Inflammatory macrophage treated with lipopolysaccharide for 1 hour (primary cell): ENCODE measurements around the gene HOXC12.

Source experiments
- DNase-seq, 2 donors: peaks; one replicate each; pipeline ENCODE4 v3.0.0-alpha.2; 2020 to 2022

HOXC12 gene

GRCh38 chr12:53985692-53985993 lies 30.9 kb downstream of the HOXC12 start:
- DNase-seq: no peak

- no peak for DNase-seq
Observed at GRCh38 chr12:53985994-53986685, 31.4 kb downstream of the HOXC12 start.

GRCh38 chr12:53986686-53987483 lies 32.2 kb downstream of the HOXC12 start:
- DNase-seq: no peak

DNA sequence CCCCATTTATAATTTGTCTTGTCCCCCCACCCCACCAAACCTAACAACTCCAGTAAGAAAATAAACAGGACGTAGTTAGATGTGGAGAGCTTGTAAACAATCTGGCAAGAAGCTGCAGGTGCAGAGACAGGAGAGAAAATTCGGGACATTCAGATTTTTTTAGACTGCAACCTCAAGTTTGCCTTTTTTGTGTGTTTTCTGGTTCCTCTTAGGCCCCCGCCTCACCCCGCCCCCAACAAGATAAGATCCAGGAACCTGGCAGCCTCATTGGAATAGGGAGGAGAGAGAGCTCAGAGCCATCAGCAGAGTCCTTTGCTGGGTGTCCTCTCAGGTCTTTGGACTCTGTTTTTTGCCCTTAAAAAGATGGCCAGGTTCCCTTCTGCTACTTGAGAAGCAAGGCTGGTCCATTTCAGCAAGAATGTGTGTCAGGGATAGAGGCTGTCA lies 33.1 kb downstream of the HOXC12 start:
- DNase-seq: no peak

- DNase-seq: no peak
Observed at GRCh38 chr12:53988541-53989226, 34.0 kb downstream of the HOXC12 start.

DNA sequence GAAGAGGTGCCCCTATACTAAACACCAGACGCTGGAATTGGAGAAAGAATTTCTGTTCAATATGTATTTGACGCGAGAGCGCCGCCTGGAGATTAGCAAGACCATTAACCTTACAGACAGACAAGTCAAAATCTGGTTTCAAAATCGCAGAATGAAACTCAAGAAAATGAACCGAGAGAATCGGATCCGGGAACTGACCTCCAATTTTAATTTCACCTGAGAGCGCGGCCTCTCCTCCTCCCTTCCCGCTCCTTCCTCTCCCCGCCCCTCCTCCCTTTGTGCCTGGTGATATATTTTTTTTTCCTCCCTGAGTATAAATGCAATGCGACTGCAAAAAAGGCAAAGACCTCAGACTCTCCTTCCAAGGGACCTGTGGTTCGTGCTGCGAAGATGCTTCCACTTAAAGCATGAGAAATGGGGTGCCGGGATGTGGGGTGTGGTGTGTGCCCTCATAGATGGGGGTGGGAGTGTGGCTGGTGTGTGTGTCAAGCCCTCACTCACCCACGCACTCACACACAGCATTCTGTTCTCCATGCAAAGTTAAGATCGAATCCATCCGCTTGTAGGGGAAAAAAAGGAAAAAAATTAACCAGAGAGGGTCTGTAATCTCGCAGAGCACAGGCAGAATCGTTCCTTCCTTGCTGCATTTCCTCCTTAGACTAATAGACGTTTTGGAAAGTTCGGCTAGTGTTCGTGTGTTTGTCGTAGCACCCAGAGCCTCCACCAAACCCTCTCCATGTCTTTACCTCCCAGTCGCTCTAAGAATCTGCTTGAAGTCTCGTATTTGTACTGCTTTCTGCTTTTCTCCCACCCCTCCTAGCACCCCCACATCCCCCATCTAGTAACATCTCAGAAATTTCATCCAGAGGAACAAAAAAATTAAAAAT lies 34.8 kb downstream of the HOXC12 start:
- peak; percentile 25 to 38 for DNase-seq

DNA sequence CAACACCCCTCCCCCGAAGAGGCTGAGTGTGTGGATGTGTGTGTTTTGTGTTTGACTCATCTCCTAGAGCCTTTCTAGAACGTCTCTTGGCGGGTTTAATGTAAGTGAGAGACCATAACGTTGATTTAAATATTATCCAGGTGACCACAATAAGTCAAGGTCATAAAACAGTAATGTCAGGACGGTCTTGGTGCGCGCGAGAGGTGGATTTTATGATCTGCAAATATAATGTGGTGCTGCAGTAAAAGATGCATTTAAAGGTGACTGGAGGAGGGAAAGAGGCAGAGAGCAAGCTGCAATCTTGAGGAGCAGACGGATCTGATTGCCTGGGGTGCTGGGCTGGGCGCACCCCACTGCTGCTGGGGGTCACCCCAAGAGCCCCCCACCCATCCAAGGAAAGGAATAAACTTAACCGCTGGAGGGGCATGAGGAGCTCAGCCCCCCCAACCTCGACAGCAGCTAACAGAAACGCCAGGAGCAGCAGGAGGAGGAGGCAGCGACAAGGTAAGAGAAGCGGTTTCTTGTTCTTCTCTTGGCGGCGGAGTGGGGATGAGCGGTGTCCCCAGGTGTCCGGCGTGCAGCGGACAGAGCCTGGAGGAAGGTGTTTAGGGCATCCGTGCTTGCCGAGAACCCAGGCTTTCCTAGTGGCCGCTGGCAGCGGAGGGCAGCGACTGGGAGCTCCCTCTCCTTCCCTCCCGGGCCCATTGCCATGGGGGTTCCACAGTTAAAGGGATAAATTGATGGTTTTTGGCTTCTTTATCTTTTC lies 35.8 kb downstream of the HOXC12 start:
- no peak for DNase-seq

DNA sequence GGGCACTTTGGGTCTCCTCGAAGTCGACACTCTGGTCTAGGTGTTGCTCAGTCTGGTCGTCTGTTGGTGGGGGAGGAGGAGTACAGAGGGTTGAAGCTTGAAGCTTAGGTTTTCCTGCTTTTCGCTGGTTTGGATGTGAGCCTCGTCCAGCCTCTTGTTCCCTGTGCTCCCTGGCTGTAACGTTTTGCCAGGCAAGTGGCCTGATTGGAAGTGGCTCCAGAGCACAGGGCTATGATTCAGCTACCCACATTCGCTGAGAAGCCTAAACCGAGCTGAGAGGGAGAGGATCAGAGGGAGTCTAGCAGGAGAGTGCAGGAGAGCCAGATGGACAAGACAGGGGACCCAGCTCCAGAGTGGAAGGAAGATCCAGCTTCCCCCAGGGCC lies 36.4 kb downstream of the HOXC12 start:
- DNase-seq: no peak

DNA sequence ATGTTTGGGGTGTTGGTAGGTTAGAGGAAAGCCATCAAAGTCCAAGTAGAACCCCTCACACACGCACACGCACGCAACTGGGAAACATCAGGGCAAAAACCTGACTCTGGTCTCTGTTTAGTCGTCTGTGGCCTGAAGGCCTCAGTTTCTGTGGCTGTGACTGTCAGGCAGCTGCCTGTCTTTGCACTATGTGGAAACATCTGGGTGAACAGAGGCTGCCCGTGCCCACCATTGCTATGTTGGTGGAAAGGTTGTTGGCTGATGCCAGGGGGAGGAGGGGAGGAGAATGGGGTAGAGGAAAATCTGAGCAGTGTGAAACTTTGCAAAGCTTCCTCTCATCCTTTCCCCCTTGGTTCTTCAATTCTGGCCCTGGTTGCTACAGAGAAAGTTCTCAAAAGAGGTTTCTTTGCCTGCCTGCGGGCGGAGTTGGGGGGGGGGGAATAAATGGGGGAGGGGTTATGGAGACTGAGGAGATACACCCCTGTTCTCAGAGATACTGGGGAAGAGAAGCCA lies 37.7 kb downstream of the HOXC12 start:
- no peak for DNase-seq

DNA sequence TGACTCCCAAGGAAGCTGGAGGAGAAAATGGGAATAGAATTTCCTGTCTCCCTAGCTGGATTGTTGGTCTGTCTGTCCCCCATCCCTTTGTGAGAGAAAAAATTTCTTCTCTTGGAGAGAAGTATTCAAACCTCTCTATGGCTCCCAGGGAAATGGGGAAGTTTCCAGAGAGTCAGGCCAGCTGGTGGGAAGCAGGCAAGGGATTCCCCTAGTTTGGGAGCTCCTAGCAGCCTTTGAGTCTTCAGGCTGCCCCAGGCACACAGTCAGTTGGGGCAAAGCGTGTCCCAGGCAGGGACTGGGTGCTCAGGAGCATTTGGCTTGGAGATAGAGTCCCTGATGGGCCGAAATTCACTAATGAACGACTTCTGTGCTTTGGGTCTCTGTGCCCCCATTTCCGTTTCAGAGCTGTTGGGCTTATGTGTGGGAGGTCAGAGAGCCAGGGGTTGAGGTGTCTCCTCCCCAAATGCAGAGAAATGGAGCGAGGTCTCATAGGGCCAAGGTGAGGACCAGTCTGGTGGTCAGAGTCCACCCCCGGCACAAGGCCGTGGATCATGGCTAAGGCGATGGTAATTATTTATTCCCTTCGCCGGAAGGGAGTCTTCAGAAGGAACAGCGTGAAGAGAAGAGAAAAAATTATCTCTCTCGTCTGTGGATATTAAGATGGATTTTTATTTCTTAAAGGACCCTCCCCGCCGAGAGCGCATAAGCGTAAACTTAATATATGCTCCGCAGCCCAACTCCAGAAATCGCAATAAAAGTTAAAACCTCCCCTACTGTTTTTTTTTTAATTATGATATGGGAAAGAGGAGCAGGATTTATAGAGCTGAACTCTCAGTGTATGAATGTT lies 38.7 kb downstream of the HOXC12 start:
- peak in 1 of 2 donors; percentile 9 for DNase-seq

DNA sequence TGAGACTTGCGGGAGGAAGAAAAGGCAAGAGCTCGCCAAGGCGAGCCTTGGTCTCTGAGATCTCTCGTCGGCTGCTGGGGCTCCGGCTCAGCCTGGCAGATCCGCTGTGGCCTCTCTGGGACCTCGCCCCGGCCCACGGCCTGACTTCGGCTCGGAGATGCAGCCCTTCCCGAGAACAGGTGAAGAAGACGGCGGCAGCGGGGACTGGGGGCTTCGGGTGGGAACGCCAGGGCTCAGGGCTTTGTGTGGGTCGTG lies 39.2 kb downstream of the HOXC12 start:
- no peak for DNase-seq

DNA sequence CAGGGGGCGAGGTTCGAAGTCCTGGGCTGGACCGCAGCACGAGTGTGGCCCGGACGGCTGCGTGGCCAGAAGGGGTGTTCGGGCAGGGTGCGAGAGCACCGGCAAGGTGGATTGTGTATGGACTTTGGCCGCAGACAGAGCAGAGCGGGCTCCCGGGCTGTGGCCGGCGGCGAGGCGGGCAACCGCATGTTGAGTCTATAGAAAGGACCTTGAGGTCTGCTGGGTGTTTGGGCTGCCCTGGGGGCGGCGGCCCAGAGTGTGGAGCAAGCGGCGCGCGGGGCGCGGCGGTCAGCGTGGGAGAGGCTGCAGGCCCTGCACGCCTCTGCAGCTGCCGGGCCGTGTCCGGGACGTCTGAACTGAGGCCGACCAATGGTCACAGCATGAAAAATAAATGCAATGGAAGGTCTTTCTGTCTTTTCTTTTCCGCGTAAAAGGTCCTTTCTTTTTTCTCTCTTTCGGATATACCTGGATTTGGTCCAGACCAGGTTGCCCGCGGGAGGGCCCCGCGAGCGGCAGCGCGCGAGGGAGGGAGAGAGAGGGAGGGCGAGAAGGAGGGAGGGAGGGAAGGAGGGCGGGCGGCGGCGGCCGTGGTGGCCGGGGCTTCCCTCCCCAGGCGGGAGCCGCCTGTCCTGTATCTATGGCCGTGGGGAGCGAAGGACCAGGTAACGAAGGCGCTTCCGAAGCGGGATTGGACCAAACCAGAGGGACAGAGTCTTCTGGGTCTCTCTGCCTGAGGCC lies 39.7 kb downstream of the HOXC12 start:
- DNase-seq: no peak

DNA sequence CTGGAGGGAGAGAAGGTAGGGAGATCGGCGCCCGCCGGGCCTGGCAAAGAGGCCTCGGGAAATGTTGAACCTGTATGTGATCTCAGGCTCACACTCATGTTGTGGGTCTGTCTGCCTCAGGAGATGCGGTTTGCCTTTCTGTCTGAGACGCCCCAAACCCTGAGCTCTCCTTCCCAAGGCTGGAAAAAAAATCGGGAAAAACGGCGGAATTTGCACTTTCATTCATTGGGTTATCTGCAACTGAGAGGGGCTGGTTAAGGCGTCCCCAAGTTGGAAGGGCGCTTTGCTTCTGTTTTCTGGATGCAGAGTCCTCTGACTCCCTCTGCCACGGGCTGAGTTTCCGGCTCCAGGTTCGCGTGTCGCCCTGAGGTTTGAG lies 40.3 kb downstream of the HOXC12 start:
- no peak for DNase-seq

- peak in 1 of 2 donors; percentile 12 for DNase-seq
Observed at GRCh38 chr12:53995378-53996239, 40.9 kb downstream of the HOXC12 start.

DNA sequence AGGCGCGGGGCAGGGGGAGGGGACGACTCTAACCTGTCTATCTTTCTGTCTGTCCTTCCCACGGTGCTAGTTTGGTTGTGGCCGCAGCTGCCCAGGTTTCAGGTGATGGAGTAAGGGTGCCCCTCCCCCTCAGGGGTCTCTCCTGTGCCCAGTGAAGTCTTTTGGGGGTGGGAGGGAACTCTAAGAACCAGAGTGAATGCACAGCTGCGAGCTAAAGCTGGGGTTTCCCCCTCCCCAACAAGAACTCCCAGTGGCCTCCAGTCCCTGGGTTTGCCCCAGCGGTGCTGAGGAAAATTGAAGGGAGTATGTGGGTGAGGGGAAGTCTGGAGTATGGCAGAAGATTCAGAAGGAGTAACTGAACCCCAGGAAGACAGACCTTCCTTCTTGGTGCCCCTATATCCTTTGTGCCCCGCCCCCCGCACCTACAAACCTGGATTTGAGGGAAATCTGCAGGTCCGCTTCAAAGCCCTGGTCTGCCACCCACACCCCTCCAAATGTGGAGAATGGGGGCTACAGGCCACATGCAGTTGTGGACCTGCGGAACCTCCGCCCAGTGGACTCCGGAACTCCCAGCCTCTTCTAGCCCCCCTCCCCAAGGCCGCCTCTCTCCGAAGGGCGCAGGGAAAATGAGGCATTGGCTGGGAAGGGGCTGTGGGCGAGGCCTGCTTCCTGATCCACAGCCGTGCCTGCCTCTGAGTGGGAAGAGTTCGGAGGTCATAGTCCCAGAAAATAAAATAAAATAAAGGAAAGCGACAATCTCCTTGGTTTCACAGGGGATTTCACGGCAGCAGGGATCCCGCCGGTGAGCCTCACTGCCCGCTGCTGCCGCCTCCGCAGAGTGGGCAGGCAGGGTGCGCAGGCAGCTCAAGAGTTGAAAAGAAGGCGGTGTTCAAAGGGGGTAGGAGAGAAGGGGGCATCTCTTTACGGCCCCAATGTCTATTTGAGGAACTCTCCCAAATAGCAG lies 41.8 kb downstream of the HOXC12 start:
- DNase-seq: no peak

DNA sequence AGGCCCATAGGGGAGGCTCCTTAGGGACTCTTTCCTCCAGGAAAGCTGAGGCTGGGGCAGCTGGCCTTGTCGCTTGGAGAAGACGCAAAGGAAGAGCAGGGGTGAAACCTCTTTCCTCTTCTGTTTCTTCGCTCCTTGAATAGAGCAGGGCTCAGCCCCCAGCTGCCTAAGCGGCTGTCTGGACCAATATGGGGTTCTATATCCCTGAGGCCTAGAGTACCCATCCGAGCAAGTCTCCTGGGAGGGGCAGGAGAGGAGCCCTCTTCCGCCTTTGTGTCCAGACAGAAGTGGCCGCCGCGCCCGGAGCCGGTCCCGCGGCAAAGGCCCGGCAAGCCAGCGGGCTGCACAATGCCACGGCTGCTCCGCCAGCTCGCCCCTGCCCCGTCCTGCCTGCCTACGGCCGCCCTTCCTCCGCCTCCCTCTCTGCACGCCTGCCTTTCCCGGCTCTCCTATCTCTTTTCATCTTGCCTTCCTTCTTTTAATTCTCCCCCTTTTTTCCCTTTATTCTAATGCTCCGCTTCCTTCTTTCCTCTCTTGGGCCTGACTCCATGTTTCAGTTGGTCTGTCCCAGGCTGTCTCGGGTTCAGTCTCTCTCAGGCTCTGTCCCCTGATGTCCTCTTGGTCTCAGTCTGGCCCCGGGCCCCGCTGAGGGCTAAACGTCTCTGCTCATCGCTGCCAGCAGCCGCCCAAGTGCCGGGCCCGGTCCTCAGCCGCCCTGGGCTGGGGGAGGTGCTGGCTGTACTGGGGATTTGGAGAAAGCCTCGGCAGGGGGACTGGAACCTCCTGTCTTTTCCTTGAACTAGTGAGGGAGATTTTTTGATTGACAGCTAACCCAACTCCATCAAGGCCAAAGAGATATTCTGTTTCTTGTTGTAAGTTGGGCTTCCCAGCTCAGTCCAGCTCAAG lies 42.8 kb downstream of the HOXC12 start:
- no peak for DNase-seq
